Keratinocyte (primary cell): ENCODE data around the gene CTCFL. TPM values are rescaled to one million over a fixed set of nuclear protein-coding genes. Genes with fewer than 3 reads are reported as not detected.

Experiments used
- DNase-seq: peaks from one replicate; pipeline ENCODE4 v3.0.0-alpha.2; 2011; ENCODE audit warnings: low read depth, missing footprints, low spot score
- FAIRE-seq: peaks from 2 replicates; lab custom pipeline; 2011; peaks lifted over from hg19 to GRCh38; lab: Jason Lieb, UNC
- H2AFZ ChIP-seq: 2 replicates; pipeline ENCODE4 v1.6.0; 2012; ENCODE audit warnings: low read length, control low read depth, inconsistent platforms; ENCODE audit not compliant: control insufficient read depth
- H3K27ac ChIP-seq: 2 replicates; pipeline ENCODE4 v1.5.1; 2011; ENCODE audit warnings: low read length; ENCODE audit not compliant: control insufficient read depth, insufficient read depth
- H3K27me3 ChIP-seq: 3 replicates; pipeline ENCODE4 v1.6.0; 2011; ENCODE audit warnings: low read length; ENCODE audit not compliant: control insufficient read depth, insufficient read depth; ENCODE audit errors: extremely low read depth
- H3K36me3 ChIP-seq, 2 experiments: 2 replicates in 1 of 2; 3 replicates in 1 of 2; pipeline ENCODE4 v1.5.1; 2011; ENCODE audit warnings: low read length in 2 of 2, mild to moderate bottlenecking in 1 of 2; ENCODE audit not compliant: control insufficient read depth in 2 of 2, insufficient read depth in 2 of 2; ENCODE audit errors: extremely low read depth in 1 of 2
- H3K4me1 ChIP-seq: 3 replicates; pipeline ENCODE4 v1.5.1; 2011; ENCODE audit warnings: low read length; ENCODE audit not compliant: control insufficient read depth, insufficient read depth; ENCODE audit errors: extremely low read depth
- H3K4me2 ChIP-seq: 3 replicates; pipeline ENCODE4 v1.6.0; 2011; ENCODE audit warnings: low read depth, low read length; ENCODE audit not compliant: control insufficient read depth, insufficient read depth; ENCODE audit errors: extremely low read depth
- H3K4me3 ChIP-seq, 3 experiments: fragments of 200-600 bp in 1 of 3; sonication (generic) in 1 of 3; 2 replicates in 2 of 3; 3 replicates in 1 of 3; pipeline ENCODE4 v1.5.1; 2011 to 2016; ENCODE audit warnings: low read length in 3 of 3, mild to moderate bottlenecking in 3 of 3, control low read depth in 2 of 3, inconsistent platforms in 1 of 3, low read depth in 1 of 3, mixed read lengths in 1 of 3, mixed run types in 1 of 3, moderate library complexity in 1 of 3; ENCODE audit not compliant: control insufficient read depth in 2 of 3, insufficient read depth in 2 of 3; ENCODE audit errors: extremely low read depth in 1 of 3
- H3K79me2 ChIP-seq: 2 replicates; pipeline ENCODE4 v1.6.0; 2012; ENCODE audit warnings: low read length; ENCODE audit not compliant: control insufficient read depth, insufficient read depth
- H3K9ac ChIP-seq: 3 replicates; pipeline ENCODE4 v1.6.0; 2011; ENCODE audit warnings: low read length; ENCODE audit not compliant: control insufficient read depth, insufficient read depth; ENCODE audit errors: extremely low read depth
- H3K9me1 ChIP-seq: 3 replicates; pipeline ENCODE4 v1.6.0; 2011; ENCODE audit warnings: low read length; ENCODE audit not compliant: control insufficient read depth, insufficient read depth; ENCODE audit errors: extremely low read depth
- H3K9me3 ChIP-seq: 2 replicates; pipeline ENCODE4 v1.5.1; 2012; ENCODE audit warnings: low read depth, low read length; ENCODE audit not compliant: control insufficient read depth
- H4K20me1 ChIP-seq: 3 replicates; pipeline ENCODE4 v1.6.0; 2011; ENCODE audit warnings: low read length; ENCODE audit not compliant: control insufficient read depth, insufficient read depth; ENCODE audit errors: extremely low read depth
- EZH2 ChIP-seq: IDR thresholded peaks from one replicate; pipeline ENCODE4 v1.6.1; 2012; ENCODE audit warnings: inconsistent platforms, mild to moderate bottlenecking, low read length, moderate library complexity
- dilution Hi-C: fragments of 300-500 bp; cut with MboI; formaldehyde crosslinking; loops from one replicate; pipeline ENCODE4 v1.7.0; 2020; ENCODE audit warnings: low sequenced_read_pairs; ENCODE audit not compliant: extremely low pct_ligation_motif_present
- polyA plus RNA-seq, 5 experiments: library from polyadenylated mRNA; depleted of rRNA in 3 of 5; stranded (reverse) in 3 of 5; stranded (forward) in 1 of 5; unstranded in 1 of 5; fragments of >200 nt; gene quantifications; 1 replicate in 1 of 5; 2 replicates in 3 of 5; 3 replicates in 1 of 5; pipeline versions ENCODE4 v1.2.1 to v1.2.3, GENCODE V29; 2011 to 2012; ENCODE audit warnings: missing spikeins in 2 of 5, low read depth in 1 of 5, low replicate concordance in 1 of 5
- TF ChIP-seq, protein P1 (sequence below), 3 experiments: IDR thresholded peaks in 1 of 3; conservative IDR thresholded peaks in 1 of 3; optimal IDR thresholded peaks in 1 of 3; 2 replicates in 2 of 3; 3 replicates in 1 of 3; pipeline versions ENCODE3 to v1.5.1; 2011; ENCODE audit warnings: low read length in 3 of 3, mild to moderate bottlenecking in 3 of 3, moderate library complexity in 2 of 3, control low read depth in 1 of 3, inconsistent platforms in 1 of 3; ENCODE audit not compliant: insufficient read depth in 2 of 3; ENCODE audit errors: extremely low read depth in 1 of 3

Gene CTCFL
- polyA plus RNA-seq, 1 donor (not counting 4 experiments of a cell fraction or from before 2014, with no cell fraction given): not detected

DNA sequence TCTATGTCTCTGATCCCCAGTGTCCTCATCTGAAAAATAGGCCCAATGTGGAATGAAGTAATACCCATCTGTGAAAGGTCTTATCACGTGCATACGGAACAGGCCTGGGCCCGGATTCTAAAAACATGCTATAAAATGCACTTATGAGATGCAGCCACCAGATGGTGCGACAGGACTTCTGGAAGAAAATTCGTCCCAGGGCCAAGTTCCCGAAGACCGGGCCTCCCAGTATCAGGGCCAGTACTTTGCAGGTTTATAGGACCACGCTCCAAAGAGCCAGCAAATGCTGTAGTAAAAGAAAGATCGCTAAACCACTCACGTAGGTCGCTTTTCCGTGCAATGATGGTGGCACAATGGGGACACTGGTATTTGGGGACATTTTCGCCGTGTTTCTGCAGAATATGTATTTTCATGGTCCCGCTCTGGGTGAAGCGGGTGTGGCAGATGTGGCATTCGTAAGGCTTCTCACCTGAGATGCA lies 10.6 kb downstream of the CTCFL start:
- Histone ChIP-seq H3K36me3 (no peaks in the 10 kb centered on the region), H3K9ac (no peak overlapping the region), H3K27me3 (peaks cover 9% of the 10 kb centered on the region), H3K4me1 (no peaks in the 10 kb centered on the region), H3K4me3 (no peak overlapping the region), H3K27ac (no peak overlapping the region), H3K4me2 (no peak overlapping the region), H2AFZ (no peak overlapping the region), H4K20me1 (no peaks in the 10 kb centered on the region), H3K9me3 (no peaks in the 10 kb centered on the region), H3K79me2 (no peaks in the 10 kb centered on the region), H3K9me1 (no peaks in the 10 kb centered on the region)
- FAIRE-seq (no peak), DNase-seq (no peak)
- dilution Hi-C loops: no loop called here
- no peak for TF ChIP-seq EZH2
- TF ChIP-seq, protein P1, sequence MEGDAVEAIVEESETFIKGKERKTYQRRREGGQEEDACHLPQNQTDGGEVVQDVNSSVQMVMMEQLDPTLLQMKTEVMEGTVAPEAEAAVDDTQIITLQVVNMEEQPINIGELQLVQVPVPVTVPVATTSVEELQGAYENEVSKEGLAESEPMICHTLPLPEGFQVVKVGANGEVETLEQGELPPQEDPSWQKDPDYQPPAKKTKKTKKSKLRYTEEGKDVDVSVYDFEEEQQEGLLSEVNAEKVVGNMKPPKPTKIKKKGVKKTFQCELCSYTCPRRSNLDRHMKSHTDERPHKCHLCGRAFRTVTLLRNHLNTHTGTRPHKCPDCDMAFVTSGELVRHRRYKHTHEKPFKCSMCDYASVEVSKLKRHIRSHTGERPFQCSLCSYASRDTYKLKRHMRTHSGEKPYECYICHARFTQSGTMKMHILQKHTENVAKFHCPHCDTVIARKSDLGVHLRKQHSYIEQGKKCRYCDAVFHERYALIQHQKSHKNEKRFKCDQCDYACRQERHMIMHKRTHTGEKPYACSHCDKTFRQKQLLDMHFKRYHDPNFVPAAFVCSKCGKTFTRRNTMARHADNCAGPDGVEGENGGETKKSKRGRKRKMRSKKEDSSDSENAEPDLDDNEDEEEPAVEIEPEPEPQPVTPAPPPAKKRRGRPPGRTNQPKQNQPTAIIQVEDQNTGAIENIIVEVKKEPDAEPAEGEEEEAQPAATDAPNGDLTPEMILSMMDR (optimal IDR thresholded peaks at IDR 0.05 in 1 of 3, IDR thresholded peaks at IDR 0.05 in 1 of 3, conservative IDR thresholded peaks at IDR 0.05 in 1 of 3; ENCODE audit: extremely low read depth in 1 of 3, insufficient read depth in 2 of 3, low read length in 3 of 3): peak; percentile 71 to 78 (median 72)

DNA sequence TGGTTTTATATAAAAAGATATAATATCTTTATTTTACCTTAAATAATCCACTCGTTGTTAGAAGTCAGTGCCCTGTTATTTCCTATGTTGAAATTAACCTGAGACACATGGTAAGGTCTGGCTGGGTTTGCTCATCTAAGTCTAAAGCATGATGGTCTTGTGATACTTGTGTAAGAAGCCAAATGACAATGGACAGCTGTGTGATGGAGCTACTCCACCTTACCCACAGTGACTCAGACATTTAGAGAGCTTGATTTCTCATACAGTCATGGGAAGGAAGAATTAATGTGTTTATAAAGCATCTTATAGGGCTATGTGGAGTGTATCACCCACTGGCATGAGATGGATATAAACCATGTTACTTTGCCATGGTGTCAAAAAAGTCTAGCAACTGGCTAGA lies 11.7 kb downstream of the CTCFL start:
- H3K4me1 ChIP-seq: no peaks in the 10 kb centered on the region
- no peak overlapping the region for H2AFZ ChIP-seq
- no peaks in the 10 kb centered on the region for H3K79me2 ChIP-seq
- H3K36me3 ChIP-seq: no peaks in the 10 kb centered on the region
- H4K20me1 ChIP-seq: no peaks in the 10 kb centered on the region
- no peak overlapping the region for H3K27ac ChIP-seq
- no peak overlapping the region for H3K4me3 ChIP-seq
- dilution Hi-C loops: no loop called here
- no peak for FAIRE-seq
- H3K27me3 ChIP-seq: peaks cover 14% of the 10 kb centered on the region
- H3K9me1 ChIP-seq: no peaks in the 10 kb centered on the region
- TF ChIP-seq, protein P1 (optimal IDR thresholded peaks at IDR 0.05 in 1 of 3, IDR thresholded peaks at IDR 0.05 in 1 of 3, conservative IDR thresholded peaks at IDR 0.05 in 1 of 3; ENCODE audit: extremely low read depth in 1 of 3, insufficient read depth in 2 of 3, low read length in 3 of 3): no peak
- DNase-seq: no peak
- H3K4me2 ChIP-seq: no peak overlapping the region
- no peak overlapping the region for H3K9ac ChIP-seq
- H3K9me3 ChIP-seq: no peaks in the 10 kb centered on the region
